IPS-11a (cell line): Measurements from ENCODE around the gene FGD4.

Experiments
- H3K4me3 ChIP-seq: one replicate; pipeline ENCODE4 v1.5.1; 2013; ENCODE audit warnings: low read depth, low read length, control low read depth

FGD4 gene

GRCh38 chr12:32454866-32455265, 55.5 kb downstream of the FGD4 start:
- H3K4me3 ChIP-seq = no peak overlapping the region

GRCh38 chr12:32455607-32456071, 56.3 kb downstream of the FGD4 start:
- H3K4me3 ChIP-seq = no peak overlapping the region

- no peak overlapping the region for H3K4me3 ChIP-seq
Observed at GRCh38 chr12:32457251-32458025, 58.1 kb downstream of the FGD4 start.

- no peak overlapping the region for H3K4me3 ChIP-seq
Observed at GRCh38 chr12:32460638-32461037, 61.3 kb downstream of the FGD4 start.

- no peak overlapping the region for H3K4me3 ChIP-seq
Observed at GRCh38 chr12:32462908-32463307, 63.5 kb downstream of the FGD4 start.

- no peak overlapping the region for H3K4me3 ChIP-seq
Observed at GRCh38 chr12:32466187-32466586, 66.8 kb downstream of the FGD4 start.

- H3K4me3 ChIP-seq = no peak overlapping the region
Observed at GRCh38 chr12:32466986-32467711, 67.8 kb downstream of the FGD4 start.

- no peak overlapping the region for H3K4me3 ChIP-seq
Observed at GRCh38 chr12:32467959-32468863, 68.9 kb downstream of the FGD4 start.

GRCh38 chr12:32470936-32471470, 71.6 kb downstream of the FGD4 start:
- H3K4me3 ChIP-seq = no peak overlapping the region

GRCh38 chr12:32471591-32472001, 72.2 kb downstream of the FGD4 start:
- no peak overlapping the region for H3K4me3 ChIP-seq

- no peak overlapping the region for H3K4me3 ChIP-seq
Observed at GRCh38 chr12:32475724-32476123, 76.4 kb downstream of the FGD4 start.

- no peak overlapping the region for H3K4me3 ChIP-seq
Observed at GRCh38 chr12:32476446-32476845, 77.1 kb downstream of the FGD4 start.

GRCh38 chr12:32477714-32478113, 78.4 kb downstream of the FGD4 start:
- no peak overlapping the region for H3K4me3 ChIP-seq

- H3K4me3 ChIP-seq = no peak overlapping the region
Observed at GRCh38 chr12:32478166-32478565, 78.8 kb downstream of the FGD4 start.

- no peak overlapping the region for H3K4me3 ChIP-seq
Observed at GRCh38 chr12:32478858-32479725, 79.7 kb downstream of the FGD4 start.

- H3K4me3 ChIP-seq = no peak overlapping the region
Observed at GRCh38 chr12:32482226-32482625, 82.9 kb downstream of the FGD4 start.

- H3K4me3 ChIP-seq = no peak overlapping the region
Observed at GRCh38 chr12:32483499-32483898, 84.1 kb downstream of the FGD4 start.

- H3K4me3 ChIP-seq = no peak overlapping the region
Observed at GRCh38 chr12:32483993-32484392, 84.6 kb downstream of the FGD4 start.

GRCh38 chr12:32486158-32486557, 86.8 kb downstream of the FGD4 start:
- H3K4me3 ChIP-seq = no peak overlapping the region

- no peak overlapping the region for H3K4me3 ChIP-seq
Observed at GRCh38 chr12:32488132-32488531, 88.8 kb downstream of the FGD4 start.
